H1 (cell line): ENCODE measurements around the gene DNAAF8.

Experiments used
- EP300 ChIP-seq, 2 experiments: IDR thresholded peaks; 1 replicate in 1 of 2; 2 replicates in 1 of 2; pipeline ENCODE4 v1.6.1; 2011 to 2012; ENCODE audit warnings: low read depth in 2 of 2, low read length in 2 of 2, mild to moderate bottlenecking in 2 of 2, borderline replicate concordance in 1 of 2, inconsistent platforms in 1 of 2, moderate library complexity in 1 of 2
- EZH2 ChIP-seq: fragments of 200-600 bp; sonication (generic); IDR thresholded peaks from 2 replicates; pipeline ENCODE4 v1.7.1; 2012; ENCODE audit warnings: low read depth, mild to moderate bottlenecking, moderate library complexity, low read length, inconsistent platforms; ENCODE audit not compliant: severe bottlenecking
- JUN ChIP-seq: IDR thresholded peaks from 2 replicates; pipeline ENCODE4 v1.6.1; 2011; ENCODE audit warnings: low read depth, mild to moderate bottlenecking, improper control_type of control experiment, low read length
- NANOG ChIP-seq: IDR thresholded peaks from 2 replicates; pipeline ENCODE4 v1.6.1; 2011; ENCODE audit warnings: low read length, low read depth, mild to moderate bottlenecking, inconsistent platforms; ENCODE audit not compliant: insufficient read depth, poor library complexity, severe bottlenecking
- POLR2A ChIP-seq, 2 experiments: IDR thresholded peaks; 1 replicate in 1 of 2; 2 replicates in 1 of 2; pipeline ENCODE4 v1.6.1; 2011; ENCODE audit warnings: low read depth in 2 of 2, low read length in 2 of 2, mild to moderate bottlenecking in 2 of 2; ENCODE audit errors: control extremely low read depth in 1 of 2
- POLR2AphosphoS5 ChIP-seq: IDR thresholded peaks from 2 replicates; pipeline ENCODE4 v1.6.1; 2011; ENCODE audit warnings: low read depth, low read length
- SIN3A ChIP-seq, 2 experiments: IDR thresholded peaks in 1 of 2; conservative IDR thresholded peaks in 1 of 2; 2 replicates each; pipeline ENCODE4 v1.6.1; 2011 to 2012; ENCODE audit warnings: low read length in 2 of 2, improper control_type of control experiment in 1 of 2, low read depth in 1 of 2, mild to moderate bottlenecking in 1 of 2
- TEAD4 ChIP-seq: IDR thresholded peaks from 2 replicates; pipeline ENCODE4 v1.6.1; 2012; ENCODE audit warnings: low read depth, low read length, inconsistent platforms, mixed read lengths
- TF ChIP-seq, protein P1 (sequence below), 3 experiments: IDR thresholded peaks; 1 replicate in 2 of 3; 2 replicates in 1 of 3; pipeline versions ENCODE4 v1.5.1 to v1.6.1; 2011; ENCODE audit warnings: low read length in 3 of 3, mild to moderate bottlenecking in 3 of 3, inconsistent platforms in 2 of 3, low read depth in 1 of 3, moderate library complexity in 1 of 3; ENCODE audit not compliant: insufficient read depth in 1 of 3; ENCODE audit errors: control extremely low read depth in 1 of 3
- TF ChIP-seq, protein P2 (sequence below): IDR thresholded peaks from 2 replicates; pipeline ENCODE4 v1.6.1; 2012; ENCODE audit warnings: inconsistent platforms
- TF ChIP-seq, protein P3 (sequence below): IDR thresholded peaks from 2 replicates; pipeline ENCODE4 v1.6.1; 2011; ENCODE audit warnings: low read length, improper control_type of control experiment

DNA sequence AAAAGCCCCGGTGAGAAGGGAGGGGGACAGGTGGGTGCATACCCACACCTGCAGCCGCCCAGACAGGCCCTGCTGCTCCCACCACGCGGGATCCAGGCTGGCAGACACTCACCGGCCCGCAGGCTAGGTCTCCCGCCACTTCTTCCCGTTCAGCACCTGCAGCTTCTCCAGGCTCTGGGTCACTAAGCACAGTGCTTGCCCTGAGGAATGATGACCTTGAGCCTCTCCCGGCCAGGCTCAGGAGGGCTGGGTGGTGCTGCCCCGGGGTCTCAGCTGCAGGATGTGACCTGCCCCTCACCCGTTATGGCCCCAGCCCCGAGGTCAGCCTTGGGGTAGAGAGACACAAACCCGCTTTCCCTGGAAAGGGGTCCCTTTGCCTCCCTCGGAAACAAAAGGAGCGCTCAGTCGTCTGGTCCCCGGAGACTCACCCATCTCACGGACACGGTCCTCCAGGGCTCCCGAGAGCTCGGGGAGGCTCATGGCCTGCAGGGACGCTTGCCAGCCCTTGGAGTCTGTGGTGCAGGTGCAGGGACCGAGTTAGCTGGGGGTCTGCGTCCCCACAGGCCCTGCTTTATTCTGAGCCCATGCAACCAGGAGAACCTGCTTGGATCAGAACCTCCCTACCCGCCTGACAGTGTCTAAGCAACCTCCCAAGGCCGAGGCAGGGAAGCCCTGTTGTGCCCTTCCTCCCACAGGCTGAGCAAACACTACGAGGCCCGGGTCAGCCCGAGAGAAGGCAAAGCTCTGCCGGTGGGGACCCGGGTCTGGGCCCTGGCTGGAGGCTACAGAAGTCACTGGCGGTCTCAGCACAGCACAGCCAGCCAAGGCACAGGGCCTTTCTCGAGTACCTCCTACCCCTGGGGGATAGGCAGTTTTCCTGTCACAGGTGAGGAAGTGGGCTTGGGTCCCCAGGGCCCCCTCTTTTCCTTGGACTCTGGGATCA lies 37.2 kb upstream of the DNAAF8 start:
- TF ChIP-seq JUN, result no peak
- TF ChIP-seq, protein P1, sequence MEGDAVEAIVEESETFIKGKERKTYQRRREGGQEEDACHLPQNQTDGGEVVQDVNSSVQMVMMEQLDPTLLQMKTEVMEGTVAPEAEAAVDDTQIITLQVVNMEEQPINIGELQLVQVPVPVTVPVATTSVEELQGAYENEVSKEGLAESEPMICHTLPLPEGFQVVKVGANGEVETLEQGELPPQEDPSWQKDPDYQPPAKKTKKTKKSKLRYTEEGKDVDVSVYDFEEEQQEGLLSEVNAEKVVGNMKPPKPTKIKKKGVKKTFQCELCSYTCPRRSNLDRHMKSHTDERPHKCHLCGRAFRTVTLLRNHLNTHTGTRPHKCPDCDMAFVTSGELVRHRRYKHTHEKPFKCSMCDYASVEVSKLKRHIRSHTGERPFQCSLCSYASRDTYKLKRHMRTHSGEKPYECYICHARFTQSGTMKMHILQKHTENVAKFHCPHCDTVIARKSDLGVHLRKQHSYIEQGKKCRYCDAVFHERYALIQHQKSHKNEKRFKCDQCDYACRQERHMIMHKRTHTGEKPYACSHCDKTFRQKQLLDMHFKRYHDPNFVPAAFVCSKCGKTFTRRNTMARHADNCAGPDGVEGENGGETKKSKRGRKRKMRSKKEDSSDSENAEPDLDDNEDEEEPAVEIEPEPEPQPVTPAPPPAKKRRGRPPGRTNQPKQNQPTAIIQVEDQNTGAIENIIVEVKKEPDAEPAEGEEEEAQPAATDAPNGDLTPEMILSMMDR (IDR thresholded peaks at IDR 0.05; ENCODE audit: control extremely low read depth in 1 of 3, insufficient read depth in 1 of 3, low read depth in 1 of 3, low read length in 3 of 3), result no peak
- TF ChIP-seq POLR2AphosphoS5, result peak; percentile 8; the same call in 1 of the 2 replicates
- TF ChIP-seq NANOG, result no peak
- TF ChIP-seq POLR2A (IDR thresholded peaks at IDR 0.05; ENCODE audit: control extremely low read depth in 1 of 2, low read depth in 2 of 2, low read length in 2 of 2), result no peak
- TF ChIP-seq, protein P2, sequence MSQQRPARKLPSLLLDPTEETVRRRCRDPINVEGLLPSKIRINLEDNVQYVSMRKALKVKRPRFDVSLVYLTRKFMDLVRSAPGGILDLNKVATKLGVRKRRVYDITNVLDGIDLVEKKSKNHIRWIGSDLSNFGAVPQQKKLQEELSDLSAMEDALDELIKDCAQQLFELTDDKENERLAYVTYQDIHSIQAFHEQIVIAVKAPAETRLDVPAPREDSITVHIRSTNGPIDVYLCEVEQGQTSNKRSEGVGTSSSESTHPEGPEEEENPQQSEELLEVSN, result no peak
- TF ChIP-seq, protein P3, sequence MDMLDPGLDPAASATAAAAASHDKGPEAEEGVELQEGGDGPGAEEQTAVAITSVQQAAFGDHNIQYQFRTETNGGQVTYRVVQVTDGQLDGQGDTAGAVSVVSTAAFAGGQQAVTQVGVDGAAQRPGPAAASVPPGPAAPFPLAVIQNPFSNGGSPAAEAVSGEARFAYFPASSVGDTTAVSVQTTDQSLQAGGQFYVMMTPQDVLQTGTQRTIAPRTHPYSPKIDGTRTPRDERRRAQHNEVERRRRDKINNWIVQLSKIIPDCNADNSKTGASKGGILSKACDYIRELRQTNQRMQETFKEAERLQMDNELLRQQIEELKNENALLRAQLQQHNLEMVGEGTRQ, result no peak
- no peak for TF ChIP-seq EZH2
- TF ChIP-seq TEAD4, result no peak
- TF ChIP-seq SIN3A (conservative IDR thresholded peaks at IDR 0.05 in 1 of 2, IDR thresholded peaks at IDR 0.05 in 1 of 2; ENCODE audit: low read depth in 1 of 2, low read length in 2 of 2), result no peak
- no peak for TF ChIP-seq EP300 (IDR thresholded peaks at IDR 0.05; ENCODE audit: borderline replicate concordance in 1 of 2, low read depth in 2 of 2, low read length in 2 of 2)
